A673 (cell line): ENCODE results near the gene EIF4E3.

Experiments used
- CTCF ChIP-seq: fragments of 300-800, 200-600 bp; sonication (generic); conservative IDR thresholded peaks from 2 replicates; pipeline ENCODE4 v1.5.1; 2017; ENCODE audit warnings: low read depth, mild to moderate bottlenecking, antibody characterized with exemption, low read length, moderate library complexity, mixed read lengths
- EZH2 ChIP-seq: fragments of 200-600 bp; sonication (generic); IDR thresholded peaks from 2 replicates; pipeline ENCODE4 v1.6.1; 2017; ENCODE audit warnings: borderline replicate concordance, low read depth, mild to moderate bottlenecking, mixed read lengths, antibody characterized with exemption, low read length; ENCODE audit not compliant: poor library complexity, severe bottlenecking

DNA sequence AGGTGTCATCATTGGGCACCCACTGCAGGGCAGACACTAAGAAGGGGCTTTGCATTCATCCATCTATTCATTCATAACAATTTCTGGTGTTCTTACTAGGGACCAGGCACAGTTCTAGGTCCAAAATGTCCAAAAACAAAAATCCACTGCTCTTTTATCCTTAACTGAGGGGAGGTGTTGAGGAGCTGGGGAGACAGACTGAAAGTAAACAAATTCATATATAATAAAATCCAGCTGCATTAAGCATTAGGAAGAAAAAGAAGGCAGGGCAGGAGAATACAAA is 1.1 kb downstream of the EIF4E3 start:
- TF ChIP-seq CTCF: no peak
- no peak for TF ChIP-seq EZH2
